Measurements from ENCODE around the gene MIPOL1. TPM values are rescaled to one million over a fixed set of nuclear protein-coding genes. Genes with fewer than 3 reads are reported as not detected.
"Not testable (repeated sequence)": the region's sequence is repeated elsewhere in the genome, so short reads cannot be mapped to it uniquely, and the experiment has no call there.

MIPOL1 gene, protein sequence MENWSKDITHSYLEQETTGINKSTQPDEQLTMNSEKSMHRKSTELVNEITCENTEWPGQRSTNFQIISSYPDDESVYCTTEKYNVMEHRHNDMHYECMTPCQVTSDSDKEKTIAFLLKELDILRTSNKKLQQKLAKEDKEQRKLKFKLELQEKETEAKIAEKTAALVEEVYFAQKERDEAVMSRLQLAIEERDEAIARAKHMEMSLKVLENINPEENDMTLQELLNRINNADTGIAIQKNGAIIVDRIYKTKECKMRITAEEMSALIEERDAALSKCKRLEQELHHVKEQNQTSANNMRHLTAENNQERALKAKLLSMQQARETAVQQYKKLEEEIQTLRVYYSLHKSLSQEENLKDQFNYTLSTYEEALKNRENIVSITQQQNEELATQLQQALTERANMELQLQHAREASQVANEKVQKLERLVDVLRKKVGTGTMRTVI
- 10 to 100 TPM; 12.2 to 48.8 (median 36.1) TPM for total RNA-seq

DNA sequence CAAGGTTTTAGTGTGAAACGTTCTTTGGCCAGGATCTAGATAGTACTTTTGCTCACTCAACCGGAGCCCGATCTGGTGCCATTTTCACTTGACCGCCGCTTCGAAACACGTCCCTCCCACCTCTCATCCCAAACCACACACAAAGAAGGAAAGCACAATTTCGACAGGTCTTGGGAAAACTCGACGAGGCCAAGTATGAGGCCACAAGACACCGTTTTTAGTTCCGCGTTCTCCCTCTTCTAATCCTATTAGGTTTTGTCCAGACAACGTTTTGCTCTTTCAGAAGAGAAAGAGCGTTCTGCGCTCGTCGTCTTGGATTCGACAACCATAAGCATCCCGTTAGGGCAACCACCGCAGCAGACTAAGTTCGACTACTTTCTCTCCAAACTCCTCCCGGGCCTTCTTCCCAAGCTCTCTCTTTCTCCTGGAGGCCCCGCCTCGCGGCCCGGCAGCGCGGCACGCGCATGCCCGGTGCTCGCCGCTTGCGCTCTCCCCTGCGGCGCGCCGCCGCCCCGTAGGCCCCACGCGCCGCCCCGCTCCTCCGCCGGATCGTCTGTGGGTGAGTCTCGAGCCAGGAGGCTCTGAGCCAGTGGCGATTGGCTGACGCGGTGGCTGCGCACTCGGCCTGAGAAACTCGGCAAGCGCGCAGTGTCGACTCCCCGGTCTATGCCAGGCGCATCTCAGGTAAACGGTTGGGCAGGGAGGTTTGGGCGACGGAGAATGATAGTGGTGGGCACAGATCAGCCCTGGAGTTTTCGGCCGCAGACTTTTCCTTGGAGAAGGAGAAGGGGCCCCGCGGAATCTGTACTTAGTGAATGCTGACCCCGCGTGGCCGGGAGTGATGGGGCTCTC, at the start of gene MIPOL1:
TSS of gene MIPOL1 (plus strand) at position 517 of the 852 bp plus-strand sequence. CDS start 49,952 bp downstream, outside the sequence.
- H3K9me3 ChIP-seq = no peaks in the 10 kb centered on the region
- H3K27ac ChIP-seq = peak within 1 kb of the TSS; percentile 93
- peak within 1 kb of the TSS; percentile 49 to 77 (median 70) for H3K4me3 ChIP-seq
- intact Hi-C loops (cut with DNase I; ENCODE audit: low total_unique reads) = no loop called here
- no peaks in the 10 kb centered on the region for H3K36me3 ChIP-seq
- DNase-seq (ENCODE audit: low spot score in 2 of 2) = peak; percentile 73 to 78
- TF ChIP-seq POLR2A (IDR thresholded peaks at IDR 0.05) = no peak
- peak; percentile 41 to 48 (median 45) for TF ChIP-seq POLR2AphosphoS5 (IDR thresholded peaks at IDR 0.05)
- no peaks in the 10 kb centered on the region for H3K27me3 ChIP-seq
- no peaks in the 10 kb centered on the region for H3K4me1 ChIP-seq

DNA sequence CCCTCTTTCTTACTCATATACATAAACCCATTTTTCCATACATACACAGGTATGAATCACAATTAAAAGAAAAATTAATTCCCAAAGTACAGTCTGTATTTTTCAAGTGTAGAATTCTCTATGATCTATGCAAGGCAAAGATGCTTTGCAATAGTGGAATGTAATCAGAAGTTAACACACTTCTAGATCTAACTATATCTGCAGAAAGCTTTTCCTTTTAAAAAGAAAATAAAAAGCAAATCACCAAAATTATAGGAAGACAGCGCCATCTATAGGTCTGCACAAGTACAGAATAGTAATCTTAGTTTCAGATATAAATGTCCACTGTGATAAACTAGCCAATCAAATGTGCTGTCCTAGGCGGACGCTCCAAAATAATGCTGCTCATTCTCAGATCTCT, 47.3 kb upstream of the MIPOL1 start:
- Histone ChIP-seq H3K4me3 (no peak overlapping the region), H3K36me3 (no peaks in the 10 kb centered on the region), H3K27ac (no peak overlapping the region), H3K9me3 (peaks cover 0 to 5% of the 10 kb centered on the region in 2 donors), H3K4me1 (no peaks in the 10 kb centered on the region), H3K27me3 (no peaks in the 10 kb centered on the region)
- no peak for DNase-seq (ENCODE audit: low spot score in 2 of 2)
- TF ChIP-seq POLR2A (IDR thresholded peaks at IDR 0.05) = no peak
- TF ChIP-seq, protein P1, sequence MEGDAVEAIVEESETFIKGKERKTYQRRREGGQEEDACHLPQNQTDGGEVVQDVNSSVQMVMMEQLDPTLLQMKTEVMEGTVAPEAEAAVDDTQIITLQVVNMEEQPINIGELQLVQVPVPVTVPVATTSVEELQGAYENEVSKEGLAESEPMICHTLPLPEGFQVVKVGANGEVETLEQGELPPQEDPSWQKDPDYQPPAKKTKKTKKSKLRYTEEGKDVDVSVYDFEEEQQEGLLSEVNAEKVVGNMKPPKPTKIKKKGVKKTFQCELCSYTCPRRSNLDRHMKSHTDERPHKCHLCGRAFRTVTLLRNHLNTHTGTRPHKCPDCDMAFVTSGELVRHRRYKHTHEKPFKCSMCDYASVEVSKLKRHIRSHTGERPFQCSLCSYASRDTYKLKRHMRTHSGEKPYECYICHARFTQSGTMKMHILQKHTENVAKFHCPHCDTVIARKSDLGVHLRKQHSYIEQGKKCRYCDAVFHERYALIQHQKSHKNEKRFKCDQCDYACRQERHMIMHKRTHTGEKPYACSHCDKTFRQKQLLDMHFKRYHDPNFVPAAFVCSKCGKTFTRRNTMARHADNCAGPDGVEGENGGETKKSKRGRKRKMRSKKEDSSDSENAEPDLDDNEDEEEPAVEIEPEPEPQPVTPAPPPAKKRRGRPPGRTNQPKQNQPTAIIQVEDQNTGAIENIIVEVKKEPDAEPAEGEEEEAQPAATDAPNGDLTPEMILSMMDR (IDR thresholded peaks at IDR 0.05) = peak in 1 of 3 donors; percentile 43
- intact Hi-C loops (cut with DNase I; ENCODE audit: low total_unique reads) = no loop called here

DNA sequence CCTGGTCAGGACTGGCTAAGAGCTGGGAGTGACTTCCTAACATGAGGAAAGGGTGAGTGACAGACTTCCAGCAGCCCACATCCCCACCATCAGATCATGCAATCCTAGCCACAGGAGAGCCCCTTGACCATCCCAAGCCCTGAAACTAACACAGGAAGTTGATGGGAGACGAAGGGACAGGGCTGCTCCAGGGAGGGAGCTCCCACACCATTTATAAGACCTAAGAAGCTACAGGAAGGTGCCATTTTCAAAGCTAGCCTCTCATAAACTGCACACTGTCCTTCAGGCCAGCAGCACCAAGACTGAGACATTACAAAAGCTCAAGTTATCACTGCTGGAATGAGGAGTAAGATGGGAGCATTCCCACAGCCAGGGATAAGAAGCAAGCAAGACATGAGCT, 44.7 kb upstream of the MIPOL1 start:
- intact Hi-C loops (cut with DNase I; ENCODE audit: low total_unique reads) = no loop called here
- Histone ChIP-seq H3K36me3 (no peaks in the 10 kb centered on the region), H3K27ac (no peak overlapping the region), H3K27me3 (no peaks in the 10 kb centered on the region), H3K4me3 (no peak overlapping the region), H3K9me3 (peaks cover 0 to 11% of the 10 kb centered on the region in 2 donors), H3K4me1 (no peaks in the 10 kb centered on the region)
- no peak for DNase-seq (ENCODE audit: low spot score in 2 of 2)
- TF ChIP-seq, protein P1 (IDR thresholded peaks at IDR 0.05) = no peak
- no peak for TF ChIP-seq POLR2AphosphoS5 (IDR thresholded peaks at IDR 0.05)

DNA sequence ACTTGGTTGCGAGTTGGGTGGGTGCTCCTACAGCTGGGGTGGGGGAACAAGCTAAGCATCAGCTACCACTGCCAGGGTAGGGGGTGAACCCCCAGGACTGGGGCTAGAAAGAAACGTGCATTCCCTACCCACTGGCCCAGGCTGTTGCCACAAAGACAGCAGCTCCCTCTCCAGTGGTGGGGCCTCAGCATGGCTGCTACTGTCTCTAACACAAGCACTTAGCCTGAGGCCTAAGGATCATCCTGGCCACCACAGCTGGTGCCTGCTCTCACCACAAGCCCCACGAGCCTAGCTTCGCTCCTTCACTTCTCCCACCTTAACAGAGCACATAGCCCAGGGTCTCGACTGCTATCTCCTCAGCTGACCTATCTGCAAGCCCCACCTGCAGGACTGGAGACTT, 44.3 kb upstream of the MIPOL1 start:
- no peaks in the 10 kb centered on the region for H3K4me1 ChIP-seq
- H3K27ac ChIP-seq = no peak overlapping the region
- intact Hi-C loops (cut with DNase I; ENCODE audit: low total_unique reads) = no loop called here
- H3K27me3 ChIP-seq = no peaks in the 10 kb centered on the region
- H3K36me3 ChIP-seq = no peaks in the 10 kb centered on the region
- no peak for TF ChIP-seq POLR2AphosphoS5 (IDR thresholded peaks at IDR 0.05)
- TF ChIP-seq POLR2A (IDR thresholded peaks at IDR 0.05) = no peak
- TF ChIP-seq, protein P1 (IDR thresholded peaks at IDR 0.05) = no peak
- H3K4me3 ChIP-seq = no peak overlapping the region
- peaks cover 0 to 11% of the 10 kb centered on the region in 2 donors for H3K9me3 ChIP-seq
- no peak for DNase-seq (ENCODE audit: low spot score in 2 of 2)

DNA sequence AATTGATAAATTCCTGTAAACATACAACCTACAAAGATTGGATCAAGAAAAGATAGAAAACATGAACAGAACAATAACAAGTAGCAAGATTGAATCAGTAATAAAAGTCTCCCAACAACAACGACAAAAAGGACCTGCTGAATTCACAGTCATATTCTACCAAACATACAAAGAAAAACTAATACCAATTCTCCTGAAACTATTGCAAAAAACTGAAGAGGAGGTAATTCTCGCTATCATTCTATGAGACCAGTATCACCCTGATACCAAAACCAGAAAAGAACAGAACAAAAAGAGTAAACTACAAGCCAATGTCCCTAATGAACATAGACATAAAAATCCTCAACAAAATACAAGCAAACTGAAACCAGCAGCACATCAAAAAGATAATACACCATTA, 39.8 kb upstream of the MIPOL1 start:
- Histone ChIP-seq H3K9me3 (peaks cover 0 to 11% of the 10 kb centered on the region in 2 donors), H3K36me3 (no peaks in the 10 kb centered on the region), H3K4me3 (no peak overlapping the region), H3K27me3 (no peaks in the 10 kb centered on the region), H3K27ac (no peak overlapping the region), H3K4me1 (no peaks in the 10 kb centered on the region)
- DNase-seq (ENCODE audit: low spot score in 2 of 2) = no peak
- intact Hi-C loops (cut with DNase I; ENCODE audit: low total_unique reads) = no loop called here
- no peak for TF ChIP-seq POLR2AphosphoS5 (IDR thresholded peaks at IDR 0.05)

DNA sequence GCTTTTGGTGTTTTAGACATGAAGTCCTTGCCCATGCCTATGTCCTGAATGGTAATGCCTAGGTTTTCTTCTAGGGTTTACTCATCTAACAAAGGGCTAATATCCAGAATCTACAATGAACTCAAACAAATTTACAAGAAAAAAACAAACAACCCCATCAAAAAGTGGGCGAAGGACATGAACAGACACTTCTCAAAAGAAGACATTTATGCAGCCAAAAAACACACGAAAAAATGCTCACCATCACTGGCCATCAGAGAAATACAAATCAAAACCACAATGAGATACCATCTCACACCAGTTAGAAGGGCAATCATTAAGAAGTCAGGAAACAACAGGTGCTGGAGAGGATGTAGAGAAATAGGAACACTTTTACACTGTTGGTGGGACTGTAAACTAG, 35.4 kb upstream of the MIPOL1 start:
- H3K4me1 ChIP-seq; intact Hi-C loops (cut with DNase I; ENCODE audit: low total_unique reads); H3K27ac ChIP-seq; H3K27me3 ChIP-seq; H3K36me3 ChIP-seq; DNase-seq (ENCODE audit: low spot score in 2 of 2); H3K9me3 ChIP-seq; H3K4me3 ChIP-seq: not testable (repeated sequence)

All from breast epithelium (tissue), 4 donors.